ENCODE measurements around the gene HMMR. TPM values are rescaled to one million over a fixed set of nuclear protein-coding genes. Genes with fewer than 3 reads are reported as not detected.

The HMMR gene
- total and polyA plus RNA-seq, 11 donors: 0.15 to 6.6 (median 0.97) TPM; not detected in 1

DNA sequence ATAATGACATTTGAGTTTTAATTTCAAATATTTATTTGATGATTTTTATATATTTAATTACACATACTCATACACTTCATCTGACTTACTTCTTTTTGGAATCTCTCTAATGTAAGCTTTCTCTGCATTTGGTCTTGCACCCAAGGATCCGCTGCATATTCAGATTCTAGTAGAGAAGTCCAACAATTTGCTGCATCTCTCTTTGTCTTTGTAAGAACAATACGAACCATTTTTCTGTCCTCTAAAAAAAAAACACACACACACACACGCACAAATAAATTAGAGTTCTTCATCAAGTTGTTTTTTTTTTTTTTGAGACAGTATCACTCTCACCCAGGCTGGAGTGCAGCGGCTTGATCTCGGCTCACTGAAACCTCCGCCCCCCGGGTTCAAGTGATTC is 3.6 kb upstream of the HMMR start:
- Histone ChIP-seq H3K4me3 (no peak overlapping the region), H3K36me3 (peaks cover 0 to 51% (median 35%) of the 10 kb centered on the region in 9 donors), H3K27ac (no peak overlapping the region), H3K9me3 (no peaks in the 10 kb centered on the region), H3K4me1 (peaks cover 0 to 26% (median 21%) of the 10 kb centered on the region in 12 donors), H3K27me3 (no peaks in the 10 kb centered on the region)
- no peak for ATAC-seq
- WGBS, 4 donors: 94 to 97% (median 96%) methylated on average over 7 of the region's 7 CpGs
- intact Hi-C loops (cut with DNase I): no loop called here
- no peak for DNase-seq
- TF ChIP-seq, protein P1, sequence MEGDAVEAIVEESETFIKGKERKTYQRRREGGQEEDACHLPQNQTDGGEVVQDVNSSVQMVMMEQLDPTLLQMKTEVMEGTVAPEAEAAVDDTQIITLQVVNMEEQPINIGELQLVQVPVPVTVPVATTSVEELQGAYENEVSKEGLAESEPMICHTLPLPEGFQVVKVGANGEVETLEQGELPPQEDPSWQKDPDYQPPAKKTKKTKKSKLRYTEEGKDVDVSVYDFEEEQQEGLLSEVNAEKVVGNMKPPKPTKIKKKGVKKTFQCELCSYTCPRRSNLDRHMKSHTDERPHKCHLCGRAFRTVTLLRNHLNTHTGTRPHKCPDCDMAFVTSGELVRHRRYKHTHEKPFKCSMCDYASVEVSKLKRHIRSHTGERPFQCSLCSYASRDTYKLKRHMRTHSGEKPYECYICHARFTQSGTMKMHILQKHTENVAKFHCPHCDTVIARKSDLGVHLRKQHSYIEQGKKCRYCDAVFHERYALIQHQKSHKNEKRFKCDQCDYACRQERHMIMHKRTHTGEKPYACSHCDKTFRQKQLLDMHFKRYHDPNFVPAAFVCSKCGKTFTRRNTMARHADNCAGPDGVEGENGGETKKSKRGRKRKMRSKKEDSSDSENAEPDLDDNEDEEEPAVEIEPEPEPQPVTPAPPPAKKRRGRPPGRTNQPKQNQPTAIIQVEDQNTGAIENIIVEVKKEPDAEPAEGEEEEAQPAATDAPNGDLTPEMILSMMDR (IDR thresholded peaks at IDR 0.05): no peak
- no peak for TF ChIP-seq POLR2A (IDR thresholded peaks at IDR 0.05)

GRCh38 chr5:163458778-163459385 is 1.6 kb upstream of the HMMR start:
- ATAC-seq: no peak
- intact Hi-C loops (cut with DNase I): loop anchor here in 1 of 10 donors (2.0 kb wide), 1 partner anchor 20 kb away; no protein-coding TSS in a partner anchor
- TF ChIP-seq POLR2A (IDR thresholded peaks at IDR 0.05): no peak
- TF ChIP-seq, protein P1 (IDR thresholded peaks at IDR 0.05): no peak
- peaks cover 0 to 32% (median 17%) of the 10 kb centered on the region in 9 donors for H3K36me3 ChIP-seq
- no peaks in the 10 kb centered on the region for H3K9me3 ChIP-seq
- H3K27me3 ChIP-seq: no peaks in the 10 kb centered on the region
- H3K27ac ChIP-seq: peak overlapping the region in 10 of 12 donors; percentile 84 to 99 (median 94)
- peaks cover 0 to 30% (median 23%) of the 10 kb centered on the region in 12 donors for H3K4me1 ChIP-seq
- H3K4me3 ChIP-seq: peak overlapping the region; percentile 36 to 94 (median 75)
- WGBS, 4 donors: 43 to 48% (median 46%) methylated on average over 6 of the region's 6 CpGs
- DNase-seq: no peak

DNA sequence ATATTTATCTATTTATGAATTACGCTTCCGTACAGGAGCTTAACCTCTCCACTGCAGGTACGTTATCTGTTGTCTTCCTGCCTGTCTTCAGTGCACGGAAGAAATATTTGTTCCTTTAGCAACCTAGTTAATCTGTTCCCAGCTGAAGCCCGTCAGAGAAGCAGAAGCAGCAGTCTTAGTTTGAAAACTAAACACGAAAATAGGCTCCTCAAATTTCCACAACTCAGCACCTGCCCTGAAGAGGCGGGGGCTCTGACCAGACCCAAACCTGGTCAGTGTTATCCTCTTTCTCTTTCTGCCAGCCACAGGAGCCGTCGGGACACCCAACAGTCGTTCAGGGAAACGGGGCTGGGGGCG is 992 bp upstream of the HMMR start:
- intact Hi-C loops (cut with DNase I): loop anchor here in 1 of 10 donors (2.0 kb wide), 1 partner anchor 21 kb away; no protein-coding TSS in a partner anchor
- peak overlapping the region; percentile 84 to 99 (median 94) for H3K27ac ChIP-seq
- no peak for DNase-seq
- peak overlapping the region; percentile 36 to 94 (median 75) for H3K4me3 ChIP-seq
- peaks cover 0 to 27% (median 17%) of the 10 kb centered on the region in 9 donors for H3K36me3 ChIP-seq
- no peak for TF ChIP-seq POLR2A (IDR thresholded peaks at IDR 0.05)
- TF ChIP-seq, protein P1 (IDR thresholded peaks at IDR 0.05): no peak
- H3K4me1 ChIP-seq: peaks cover 0 to 30% (median 23%) of the 10 kb centered on the region in 12 donors
- no peaks in the 10 kb centered on the region for H3K27me3 ChIP-seq
- no peak for ATAC-seq
- 0 to 1% (median 0%) methylated on average over 7 to 12 of the region's 12 CpGs for WGBS, 4 donors
- H3K9me3 ChIP-seq: no peaks in the 10 kb centered on the region

DNA sequence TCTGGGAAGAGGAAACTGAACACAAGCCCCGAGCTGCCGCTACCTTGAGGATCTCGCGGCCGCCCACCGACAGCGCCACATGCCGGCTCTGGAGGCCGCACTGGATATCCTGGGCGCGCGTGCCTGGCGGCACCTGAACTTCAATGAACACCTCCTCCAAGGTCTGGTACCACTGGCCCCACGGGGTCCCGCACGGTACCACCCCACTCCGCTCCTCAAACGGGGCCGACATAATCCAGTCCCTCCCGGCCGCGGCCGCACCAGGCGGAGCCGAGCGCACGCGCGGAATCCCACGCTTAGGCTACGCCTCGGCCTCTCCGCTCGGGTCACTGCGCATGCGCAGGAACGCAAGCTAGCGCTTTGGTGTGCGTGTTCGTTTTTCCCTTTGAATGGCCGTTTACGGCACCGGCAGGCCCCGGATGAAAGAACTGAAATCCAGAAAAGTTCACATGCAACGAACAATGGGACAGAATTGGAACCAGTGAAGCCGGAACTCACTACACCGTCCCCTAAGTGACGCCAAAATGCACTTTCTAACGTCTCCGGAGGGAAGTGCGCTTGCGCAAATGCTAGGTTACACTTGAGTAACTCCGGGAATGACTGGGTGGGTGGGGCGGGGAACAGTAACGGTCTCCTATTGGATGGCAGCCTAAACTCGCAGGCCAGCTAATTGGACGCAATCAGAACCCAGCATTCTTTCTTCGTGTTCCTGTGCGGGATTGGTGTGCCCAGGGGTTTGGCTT is 442 bp upstream of the HMMR start, which contains the start of gene NUDCD2:
NUDCD2 (minus strand) TSS at position 284 of the 743 bp plus-strand sequence; CDS start at position 232, 52 bp downstream.
- Histone ChIP-seq H3K4me3 (peak within 1 kb of the TSS; percentile 36 to 94 (median 75)), H3K36me3 (peaks cover 0 to 22% (median 13%) of the 10 kb centered on the region in 9 donors), H3K4me1 (peaks cover 0 to 30% (median 23%) of the 10 kb centered on the region in 12 donors), H3K9me3 (no peaks in the 10 kb centered on the region), H3K27me3 (no peaks in the 10 kb centered on the region), H3K27ac (peak within 1 kb of the TSS; percentile 84 to 99 (median 94))
- peak; percentile 17 to 85 for TF ChIP-seq POLR2A (IDR thresholded peaks at IDR 0.05)
- TF ChIP-seq, protein P1 (IDR thresholded peaks at IDR 0.05): peak in 7 of 12 donors; percentile 13 to 58 (median 33)
- ATAC-seq (peak; percentile 95 to 98 (median 97)), DNase-seq (peak; percentile 94 to 99 (median 96))
- intact Hi-C loops (cut with DNase I): loop anchor here in 9 of 10 donors (1.0 to 5.0 kb wide), 7 partner anchors 21 to 47 kb away; partner anchors contain the start of gene MAT2B (in 3 of the 9)
- 0 to 1% (median 0%) methylated on average over 21 to 59 of the region's 59 CpGs for WGBS, 4 donors

All from heart left ventricle (tissue), 16 donors.